GM21381 (cell line): ENCODE results near the gene HTT.
A peak's percentile ranks its signal among the peaks of the same experiment; 100 is the strongest.
"Not testable (repeated sequence)": the region's sequence is repeated elsewhere in the genome, so short reads cannot be mapped to it uniquely, and the experiment has no call there.

Experiments used
- ATAC-seq: cut with Tn5 transposase; IDR thresholded peaks from one replicate; pipeline ENCODE4 v1.9.1; 2021; ENCODE audit warnings: mild to moderate bottlenecking, moderate library complexity; ENCODE audit not compliant: unreplicated experiment

Gene HTT

GRCh38 chr4:3044870-3045819 is 29.3 kb upstream of the HTT start:
- ATAC-seq: no peak

- ATAC-seq: no peak
Measured at GRCh38 chr4:3046162-3046561, 28.3 kb upstream of the HTT start.

- no peak for ATAC-seq
Measured at GRCh38 chr4:3046623-3047022, 27.9 kb upstream of the HTT start.

- ATAC-seq: peak; percentile 88
Measured at GRCh38 chr4:3047464-3048286, 26.8 kb upstream of the HTT start.

- not testable (repeated sequence) for ATAC-seq
Measured at GRCh38 chr4:3051141-3051897, 23.2 kb upstream of the HTT start.

- ATAC-seq: no peak
Measured at GRCh38 chr4:3054169-3054759, 20.2 kb upstream of the HTT start.

GRCh38 chr4:3059943-3060342 is 14.5 kb upstream of the HTT start:
- no peak for ATAC-seq

GRCh38 chr4:3060946-3061345 is 13.5 kb upstream of the HTT start:
- ATAC-seq: no peak

GRCh38 chr4:3062471-3062870 is 12.0 kb upstream of the HTT start:
- no peak for ATAC-seq

- no peak for ATAC-seq
Measured at GRCh38 chr4:3065551-3065950, 8.9 kb upstream of the HTT start.

GRCh38 chr4:3066836-3067400 is 7.6 kb upstream of the HTT start:
- no peak for ATAC-seq

GRCh38 chr4:3067473-3068001 is 6.9 kb upstream of the HTT start:
- ATAC-seq: no peak

- ATAC-seq: no peak
Measured at GRCh38 chr4:3069661-3070199, 4.8 kb upstream of the HTT start.

- ATAC-seq: no peak
Measured at GRCh38 chr4:3070709-3071500, 3.6 kb upstream of the HTT start.

- no peak for ATAC-seq
Measured at GRCh38 chr4:3071811-3072210, 2.7 kb upstream of the HTT start.

- peak; percentile 25 for ATAC-seq
Measured at GRCh38 chr4:3073158-3074077, 1.1 kb upstream of the HTT start.

- ATAC-seq: no peak
Measured at GRCh38 chr4:3074846-3075651, 568 bp downstream of the HTT start.
